ENCODE results near the gene ELMO1.

The ELMO1 gene

GRCh38 chr7:36937754-36938563 lies 510.7 kb downstream of the ELMO1 start:
- no peak for DNase-seq

DNA sequence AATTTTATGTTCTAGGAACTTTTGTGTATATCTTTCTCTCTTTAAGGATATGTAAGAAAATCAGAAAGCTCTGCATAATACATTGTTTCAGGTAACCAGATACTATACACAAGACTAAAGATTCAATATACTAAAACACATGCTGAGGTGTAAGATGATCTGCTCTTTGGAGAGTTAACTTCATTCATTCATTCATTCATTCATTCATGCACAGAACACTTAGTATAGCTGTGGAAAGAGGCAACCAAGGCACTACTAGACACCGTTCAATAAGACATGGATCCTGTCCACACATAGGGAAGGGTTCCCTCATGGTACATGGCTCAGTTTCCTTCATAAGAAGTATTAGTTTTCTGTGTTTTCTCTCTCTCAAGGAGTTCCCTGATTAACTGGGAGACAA lies 516.8 kb downstream of the ELMO1 start:
- DNase-seq = no peak

DNA sequence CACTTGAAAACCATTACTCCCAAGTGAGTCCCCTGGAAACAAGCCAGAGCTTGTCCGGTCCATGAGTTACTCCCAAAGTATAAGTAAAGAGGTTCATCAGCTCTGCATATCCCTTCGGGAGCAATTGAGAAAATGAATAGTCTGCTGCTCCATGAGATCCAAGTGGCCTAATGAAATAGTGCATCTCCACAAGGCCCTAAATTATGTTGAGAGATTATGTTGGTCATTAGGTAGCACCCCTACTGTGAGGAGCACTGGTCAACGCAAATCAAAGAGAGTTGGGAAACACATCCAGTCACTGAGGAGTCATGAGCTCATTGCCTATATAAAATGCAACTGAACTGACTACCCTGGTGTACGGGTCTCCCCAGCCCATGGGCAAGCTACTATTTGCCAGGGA lies 518.9 kb downstream of the ELMO1 start:
- no peak for DNase-seq

DNA sequence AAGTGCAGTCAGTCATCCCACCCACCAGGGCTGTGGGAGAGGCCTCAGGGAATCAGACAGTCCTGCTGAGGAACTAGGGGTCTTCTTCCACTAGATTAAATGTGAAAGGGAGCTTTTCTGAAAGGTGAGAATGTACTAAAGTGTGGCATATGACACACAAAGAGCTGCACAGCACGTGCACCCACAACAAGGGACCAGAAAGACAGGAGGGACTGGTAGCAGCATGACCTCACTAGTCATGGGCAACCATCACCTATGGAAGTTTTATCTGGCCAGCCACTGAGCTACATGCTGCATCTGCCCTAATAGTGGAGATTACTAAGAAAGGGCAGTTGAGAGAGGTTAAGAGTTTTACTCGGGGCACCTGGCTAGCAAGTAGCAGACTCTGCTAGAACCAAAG lies 519.9 kb downstream of the ELMO1 start:
- DNase-seq = no peak

GRCh38 chr7:36928311-36928710 lies 520.4 kb downstream of the ELMO1 start:
- no peak for DNase-seq

GRCh38 chr7:36925691-36926090 lies 523.0 kb downstream of the ELMO1 start:
- no peak for DNase-seq

- no peak for DNase-seq
These were observed 523.5 kb downstream of the ELMO1 start for GRCh38 chr7:36925207-36925606.

DNA sequence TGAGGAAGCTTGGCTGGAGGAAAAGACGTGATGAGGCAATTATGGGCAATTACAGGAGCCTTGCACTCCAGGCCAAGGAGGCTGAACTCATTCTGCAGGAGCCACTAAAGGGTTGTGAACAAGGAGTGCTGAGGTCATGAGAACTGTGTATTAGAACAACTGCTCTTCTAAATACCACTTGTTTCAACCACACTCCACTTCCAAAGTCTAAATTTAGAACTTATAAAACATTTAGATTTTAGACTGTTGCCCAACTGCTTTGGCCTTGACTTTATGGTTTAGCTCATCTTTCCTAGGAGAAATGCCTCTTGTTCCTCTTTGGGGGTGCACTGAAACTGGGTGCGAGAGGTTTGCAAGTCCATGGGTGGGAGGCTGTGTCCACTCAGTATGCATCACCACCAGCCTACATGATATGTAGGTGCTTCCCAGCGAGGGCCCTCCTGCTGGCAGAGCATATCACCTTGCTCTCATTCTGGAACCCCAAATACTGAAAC lies 524.7 kb downstream of the ELMO1 start:
- DNase-seq = no peak

DNA sequence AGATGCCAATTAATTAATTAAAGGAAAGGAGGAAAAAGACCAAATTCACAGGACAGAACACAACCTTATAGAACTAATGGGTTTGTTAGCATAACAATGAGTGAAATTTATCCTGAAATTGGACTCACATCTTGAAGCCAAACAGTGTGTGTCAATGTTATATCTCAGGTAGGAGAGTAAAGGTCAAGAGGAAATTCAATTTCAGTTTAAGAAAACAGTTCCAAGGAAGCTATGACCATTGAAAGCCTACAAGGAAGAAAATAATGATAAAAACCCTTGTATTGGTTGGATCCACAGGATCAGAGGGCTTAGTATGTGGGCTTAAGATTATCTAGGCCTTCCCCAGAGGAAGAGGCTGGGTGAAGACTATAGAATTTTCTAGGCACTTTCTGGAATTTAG lies 525.5 kb downstream of the ELMO1 start:
- no peak for DNase-seq

DNA sequence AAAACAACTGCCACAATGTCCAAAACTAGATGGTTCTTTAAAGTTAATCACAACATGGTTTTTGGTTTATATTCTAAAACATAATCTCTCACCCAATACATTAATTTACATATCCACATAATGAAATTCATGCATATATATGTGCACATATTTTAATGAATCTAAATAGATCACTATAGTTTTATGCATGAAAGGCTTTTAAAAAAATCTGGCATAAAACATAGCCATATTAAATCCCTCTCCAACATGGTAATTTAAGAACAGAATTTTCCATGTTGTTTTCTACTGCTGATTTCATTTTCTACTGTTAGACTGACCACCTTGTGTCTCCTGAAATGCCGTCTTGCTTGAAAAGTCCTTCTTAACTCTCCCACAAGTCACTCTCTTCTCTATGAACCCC lies 528.2 kb downstream of the ELMO1 start:
- DNase-seq = no peak

DNA sequence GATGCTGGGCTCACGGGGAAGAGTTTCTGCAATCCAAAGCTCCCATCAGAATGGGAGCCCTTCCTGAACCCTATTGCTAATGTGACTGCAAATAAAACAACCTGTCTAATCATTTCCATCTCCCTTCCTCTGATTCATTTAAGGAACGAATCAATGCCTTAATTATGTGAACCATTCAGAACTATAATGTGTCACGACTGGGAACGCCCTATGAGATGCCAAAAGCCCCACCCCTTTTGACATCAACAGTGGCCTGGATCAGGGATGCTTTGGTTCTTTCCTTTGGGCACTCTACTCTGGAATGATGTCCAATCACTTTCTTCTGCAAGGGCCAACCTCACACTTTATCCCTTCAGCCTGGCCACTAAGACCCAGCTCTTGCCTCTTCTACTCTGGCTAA lies 528.9 kb downstream of the ELMO1 start:
- no peak for DNase-seq

DNA sequence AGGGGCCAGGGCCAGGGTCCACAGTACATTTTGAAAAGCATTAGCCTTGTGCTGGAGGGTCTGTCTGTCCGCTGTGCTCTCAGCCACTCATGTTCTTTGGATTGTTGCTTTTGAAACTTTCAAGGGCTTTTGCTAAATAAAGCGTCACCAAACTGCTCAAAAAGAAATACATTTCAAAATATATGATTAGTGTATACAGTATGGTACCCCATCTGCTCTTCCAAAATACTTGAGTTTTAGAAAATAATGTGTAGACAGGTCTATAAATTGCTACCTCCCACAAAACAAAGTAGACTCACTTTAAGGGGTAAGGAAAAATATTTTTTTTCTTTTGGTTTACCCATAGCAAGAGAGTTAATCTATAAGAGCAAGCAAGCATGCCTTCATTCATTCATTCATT lies 530.1 kb downstream of the ELMO1 start:
- no peak for DNase-seq

DNA sequence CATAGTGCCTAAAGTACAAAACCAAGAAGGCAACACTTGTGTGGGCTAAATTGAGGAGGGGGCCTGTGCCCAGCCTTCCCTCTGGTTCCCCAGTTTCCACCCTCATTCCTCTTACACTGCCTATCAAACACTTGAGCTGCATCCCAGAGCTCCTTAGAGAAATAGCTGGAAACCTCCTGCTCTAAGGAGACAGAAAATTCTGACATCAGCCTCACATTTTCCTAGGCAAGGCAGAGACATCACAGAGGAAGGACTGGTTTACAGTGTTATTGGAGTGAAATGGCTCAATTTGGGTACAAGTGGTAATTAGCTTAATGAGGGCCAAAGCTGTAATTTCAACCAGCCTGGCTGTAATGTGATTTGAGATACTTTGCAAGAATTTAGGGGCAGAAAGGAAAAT lies 532.0 kb downstream of the ELMO1 start:
- no peak for DNase-seq

DNA sequence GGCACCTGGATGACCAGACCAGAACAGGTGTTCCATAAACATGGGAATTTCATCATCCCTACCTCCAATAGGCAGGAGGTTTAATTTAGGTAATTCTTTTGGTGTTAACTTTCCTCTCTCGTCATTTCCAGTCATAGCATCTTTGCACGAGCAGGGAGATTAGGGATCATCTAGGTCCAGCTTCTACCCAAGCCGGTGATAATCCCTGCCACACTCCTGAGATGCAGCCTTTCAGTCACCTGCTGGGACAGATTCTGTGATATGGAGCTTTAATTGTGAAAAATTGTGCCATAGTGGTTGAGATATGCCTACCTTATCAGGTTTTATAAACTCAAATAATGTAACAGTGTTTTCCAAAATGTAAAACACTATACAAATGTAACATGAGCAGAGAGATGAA lies 532.5 kb downstream of the ELMO1 start:
- no peak for DNase-seq

- no peak for DNase-seq
These were observed 536.9 kb downstream of the ELMO1 start for GRCh38 chr7:36911788-36912187.

GRCh38 chr7:36910859-36911258 lies 537.8 kb downstream of the ELMO1 start:
- DNase-seq = no peak

DNA sequence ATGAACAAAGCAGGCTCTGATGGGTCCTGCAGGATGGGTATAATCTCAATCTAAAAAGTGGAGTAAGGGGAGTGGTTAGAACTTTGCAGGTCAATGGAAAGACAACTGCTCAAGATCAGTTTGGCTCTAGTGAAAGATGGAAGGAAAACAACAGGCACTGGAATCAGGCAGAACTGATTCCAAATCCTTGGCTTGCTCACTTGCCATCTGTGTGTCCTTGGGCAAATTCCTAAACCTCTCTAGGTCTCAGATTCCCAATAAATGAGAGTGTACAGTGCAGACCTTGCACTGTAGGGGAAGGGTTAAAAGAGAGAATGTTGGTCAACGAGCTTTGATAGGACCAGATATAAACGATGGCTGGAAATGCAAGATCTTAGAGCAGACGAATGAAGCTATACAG lies 538.3 kb downstream of the ELMO1 start:
- no peak for DNase-seq

- no peak for DNase-seq
These were observed 541.6 kb downstream of the ELMO1 start for GRCh38 chr7:36906956-36907635.

DNA sequence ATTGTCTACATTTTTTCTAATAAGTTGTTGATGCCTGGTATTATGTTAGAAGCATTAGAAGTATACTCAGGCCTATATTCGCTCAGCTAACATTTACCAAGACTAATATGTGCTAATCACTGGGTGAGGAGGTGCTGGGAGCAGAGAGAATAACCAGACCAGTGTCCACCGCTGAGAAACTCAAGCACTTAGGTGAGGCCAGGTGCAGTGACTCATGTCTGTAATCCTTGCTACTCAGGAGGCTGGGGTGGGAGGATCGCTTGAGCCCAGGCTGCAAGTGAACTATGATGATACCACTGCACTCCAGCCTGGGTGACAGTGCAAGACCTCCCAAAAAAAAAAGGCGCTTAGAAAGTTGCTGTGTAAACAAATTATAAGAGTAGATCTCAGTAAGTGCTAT lies 542.2 kb downstream of the ELMO1 start:
- DNase-seq = no peak

- DNase-seq = no peak
These were observed 542.8 kb downstream of the ELMO1 start for GRCh38 chr7:36905841-36906240.

GRCh38 chr7:36904802-36905201 lies 543.9 kb downstream of the ELMO1 start:
- DNase-seq = no peak

DNA sequence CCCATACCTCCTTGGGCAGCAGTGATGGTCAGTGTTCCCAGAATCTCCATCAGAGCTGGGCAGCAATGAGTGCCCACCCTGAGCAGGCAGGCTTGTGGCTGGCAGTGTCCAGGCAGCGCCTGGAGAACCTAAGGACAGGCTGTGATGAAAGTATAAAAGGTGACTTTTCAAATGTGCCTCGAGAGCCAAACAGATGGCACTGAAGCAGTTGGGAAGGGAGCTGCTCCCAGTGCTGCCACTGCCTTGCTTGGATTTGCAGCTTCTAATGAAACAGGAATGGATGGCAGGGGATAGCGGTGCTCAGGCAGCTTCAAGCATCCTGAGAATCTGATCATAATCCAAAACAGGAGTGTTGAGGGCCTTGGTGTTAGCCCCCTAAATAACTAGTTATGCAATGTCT lies 544.6 kb downstream of the ELMO1 start:
- no peak for DNase-seq

GRCh38 chr7:36900988-36901710 lies 547.5 kb downstream of the ELMO1 start:
- no peak for DNase-seq

- no peak for DNase-seq
These were observed 550.5 kb downstream of the ELMO1 start for GRCh38 chr7:36898186-36898585.
